ENCODE measurements around the gene CEP83. TPM values are rescaled to one million over a fixed set of nuclear protein-coding genes. Genes with fewer than 3 reads are reported as not detected.

Gene CEP83
- total and polyA plus RNA-seq, 2 donors (not counting 1 experiment from before 2014, with no cell fraction given) = 4.0 to 24.8 TPM

GRCh38 chr12:94429633-94430032 is 30.0 kb downstream of the CEP83 start:
- H3K36me3 ChIP-seq (replicated peaks in 1 of 2; ENCODE audit: control extremely low read depth in 1 of 2, control insufficient read depth in 1 of 2, extremely low read depth in 1 of 2, insufficient read depth in 2 of 2, low read length in 1 of 2) = peaks cover 0 to 3% of the 10 kb centered on the region in 2 experiments
- no peaks in the 10 kb centered on the region for H3K27me3 Mint-ChIP-seq
- H3K4me1 Mint-ChIP-seq = peaks cover 2% of the 10 kb centered on the region
- no peak overlapping the region for H3K4me3 Mint-ChIP-seq
- CTCF ChIA-PET = interaction anchor here (1.3 kb wide), 1 partner anchor 296 kb away, joined by 4 read pairs; no protein-coding TSS in a partner anchor
- peaks cover 25% of the 10 kb centered on the region for H3K79me2 ChIP-seq (ENCODE audit: control insufficient read depth, insufficient read depth, low read length)
- no peaks in the 10 kb centered on the region for H3K27me3 ChIP-seq (replicated peaks in 1 of 4; ENCODE audit: control extremely low read depth in 1 of 4, control insufficient read depth in 3 of 4, insufficient read depth in 4 of 4, low read length in 3 of 4)
- peaks cover 12 to 23% (median 21%) of the 10 kb centered on the region in 3 donors for H3K9me3 ChIP-seq (ENCODE audit: control extremely low read depth in 1 of 3, control insufficient read depth in 2 of 3, insufficient read depth in 1 of 3, low read length in 2 of 3)
- intact Hi-C loops (cut with micrococcal nuclease) = loop anchor here (5.0 kb wide), 1 partner anchor 282 kb away; the partner anchor contains the start of gene PLXNC1
- DNase-seq = peak; percentile 15
- peaks cover 13% of the 10 kb centered on the region for H3K9me3 Mint-ChIP-seq (ENCODE audit: insufficient read depth)
- no peak overlapping the region for H2AFZ ChIP-seq (ENCODE audit: insufficient read depth, low read depth, low read length, poor library complexity, severe bottlenecking)
- no peak overlapping the region for H3K27ac ChIP-seq (ENCODE audit: low read length in 2 of 2)
- H3K27ac Mint-ChIP-seq = no peak overlapping the region
- no peak overlapping the region for H3K9ac ChIP-seq (ENCODE audit: low read length)
- no peak for TF ChIP-seq CTCF (IDR thresholded peaks at IDR 0.05)
- no peak for TF ChIP-seq EZH2 (IDR thresholded peaks at IDR 0.05; ENCODE audit: borderline replicate concordance, insufficient read depth, low read depth, low read length, poor library complexity, severe bottlenecking)
- no peaks in the 10 kb centered on the region for H4K20me1 ChIP-seq (ENCODE audit: control insufficient read depth, insufficient read depth, low read length, poor library complexity, severe bottlenecking)
- no peak for ATAC-seq (ENCODE audit: low read depth)
- POLR2A ChIA-PET = no interaction called here
- no peak overlapping the region for H3K4me3 ChIP-seq (ENCODE audit: control extremely low read depth in 1 of 5, extremely low read depth in 1 of 5, insufficient read depth in 1 of 5, low read depth in 2 of 5, low read length in 4 of 5)
- no peaks in the 10 kb centered on the region for H3K4me1 ChIP-seq (ENCODE audit: control insufficient read depth in 2 of 2, insufficient read depth in 2 of 2, low read length in 2 of 2)
- H3K4me2 ChIP-seq (replicated peaks; ENCODE audit: low read depth, low read length, poor library complexity, severe bottlenecking) = no peak overlapping the region

DNA sequence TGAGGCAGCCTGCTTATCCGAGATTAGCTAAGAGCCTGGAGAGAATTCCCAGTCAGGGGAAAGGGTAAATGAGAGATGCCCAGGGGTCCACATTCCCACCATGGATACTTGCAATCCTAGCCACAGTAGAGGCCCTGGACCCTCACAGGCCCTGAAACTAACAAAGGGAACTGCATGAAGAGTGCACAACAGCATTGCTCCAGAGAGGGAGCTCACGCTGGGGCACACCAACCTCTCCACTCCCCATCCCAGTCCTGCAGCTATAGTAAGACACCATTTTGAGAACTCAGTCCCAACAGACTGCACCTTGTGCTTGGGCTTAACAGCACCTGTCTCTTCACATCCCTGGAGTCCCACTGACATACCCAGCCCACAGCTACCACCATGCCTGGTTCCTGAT is 30.5 kb downstream of the CEP83 start:
- ChIA-PET CTCF (no interaction called here), POLR2A (no interaction called here)
- WGBS (ENCODE audit: insufficient coverage) = 100% methylated on average over 1 of the region's 2 CpGs
- Mint-ChIP-seq H3K4me1 (peaks cover 2% of the 10 kb centered on the region), H3K4me3 (no peak overlapping the region), H3K27me3 (no peaks in the 10 kb centered on the region), H3K9me3 (ENCODE audit: insufficient read depth) (peaks cover 13% of the 10 kb centered on the region), H3K27ac (no peak overlapping the region)
- H3K4me1 ChIP-seq (ENCODE audit: control insufficient read depth in 2 of 2, insufficient read depth in 2 of 2, low read length in 2 of 2) = no peaks in the 10 kb centered on the region
- H3K27me3 ChIP-seq (replicated peaks in 1 of 4; ENCODE audit: control extremely low read depth in 1 of 4, control insufficient read depth in 3 of 4, insufficient read depth in 4 of 4, low read length in 3 of 4) = no peaks in the 10 kb centered on the region
- H3K36me3 ChIP-seq (replicated peaks in 1 of 2; ENCODE audit: control extremely low read depth in 1 of 2, control insufficient read depth in 1 of 2, extremely low read depth in 1 of 2, insufficient read depth in 2 of 2, low read length in 1 of 2) = peaks cover 0 to 3% of the 10 kb centered on the region in 2 experiments
- no peak overlapping the region for H3K4me3 ChIP-seq (ENCODE audit: control extremely low read depth in 1 of 5, extremely low read depth in 1 of 5, insufficient read depth in 1 of 5, low read depth in 2 of 5, low read length in 4 of 5)
- no peak overlapping the region for H3K27ac ChIP-seq (ENCODE audit: low read length in 2 of 2)
- intact Hi-C loops (cut with micrococcal nuclease) = no loop called here
- no peak for TF ChIP-seq EZH2 (IDR thresholded peaks at IDR 0.05; ENCODE audit: borderline replicate concordance, insufficient read depth, low read depth, low read length, poor library complexity, severe bottlenecking)
- no peaks in the 10 kb centered on the region for H4K20me1 ChIP-seq (ENCODE audit: control insufficient read depth, insufficient read depth, low read length, poor library complexity, severe bottlenecking)
- peaks cover 12 to 23% (median 22%) of the 10 kb centered on the region in 3 donors for H3K9me3 ChIP-seq (ENCODE audit: control extremely low read depth in 1 of 3, control insufficient read depth in 2 of 3, insufficient read depth in 1 of 3, low read length in 2 of 3)
- no peak overlapping the region for H3K9ac ChIP-seq (ENCODE audit: low read length)
- H2AFZ ChIP-seq (ENCODE audit: insufficient read depth, low read depth, low read length, poor library complexity, severe bottlenecking) = no peak overlapping the region
- H3K79me2 ChIP-seq (ENCODE audit: control insufficient read depth, insufficient read depth, low read length) = peaks cover 23% of the 10 kb centered on the region
- DNase-seq (no peak), ATAC-seq (ENCODE audit: low read depth) (no peak)
- no peak overlapping the region for H3K4me2 ChIP-seq (replicated peaks; ENCODE audit: low read depth, low read length, poor library complexity, severe bottlenecking)
